Mesothelial cell of epicardium (in vitro differentiated cells): ENCODE measurements around the gene KLHL2. TPM values are rescaled to one million over a fixed set of nuclear protein-coding genes. Genes with fewer than 3 reads are reported as not detected.
"Not testable (repeated sequence)": the region's sequence is repeated elsewhere in the genome, so short reads cannot be mapped to it uniquely, and the experiment has no call there.

Experiments
- DNase-seq, 2 experiments: peaks; one replicate each; pipeline ENCODE4 v3.0.0; 2021; ENCODE audit warnings: low spot score in 2 of 2; ENCODE audit not compliant: unreplicated experiment in 2 of 2
- H3K27ac Mint-ChIP-seq: 2 replicates; pipeline ENCODE4 v1.8.0; 2021; ENCODE audit warnings: mixed read lengths
- H3K27me3 Mint-ChIP-seq: 2 replicates; pipeline ENCODE4 v1.8.0; 2021; ENCODE audit warnings: low read depth, mixed read lengths
- H3K36me3 Mint-ChIP-seq: 2 replicates; pipeline ENCODE4 v1.8.0; 2021; ENCODE audit warnings: mixed read lengths
- H3K4me1 Mint-ChIP-seq: 2 replicates; pipeline ENCODE4 v1.8.0; 2021; ENCODE audit warnings: mixed read lengths
- H3K4me3 Mint-ChIP-seq: 2 replicates; pipeline ENCODE4 v1.8.0; 2021; ENCODE audit warnings: mild to moderate bottlenecking, moderate library complexity, mixed read lengths
- H3K9me3 Mint-ChIP-seq: 2 replicates; pipeline ENCODE4 v1.8.0; 2021; ENCODE audit warnings: mixed read lengths
- total RNA-seq: library from RNA; stranded (reverse); gene quantifications from 3 replicates; pipeline ENCODE4 v1.2.1, GENCODE V29; 2021
- TF ChIP-seq, protein P1 (sequence below): fragments of 200-600 bp; sonication (generic); IDR thresholded peaks from one replicate; pipeline ENCODE4 v1.5.0; 2021; ENCODE audit warnings: antibody characterized with exemption; ENCODE audit not compliant: unreplicated experiment

Gene KLHL2, protein sequence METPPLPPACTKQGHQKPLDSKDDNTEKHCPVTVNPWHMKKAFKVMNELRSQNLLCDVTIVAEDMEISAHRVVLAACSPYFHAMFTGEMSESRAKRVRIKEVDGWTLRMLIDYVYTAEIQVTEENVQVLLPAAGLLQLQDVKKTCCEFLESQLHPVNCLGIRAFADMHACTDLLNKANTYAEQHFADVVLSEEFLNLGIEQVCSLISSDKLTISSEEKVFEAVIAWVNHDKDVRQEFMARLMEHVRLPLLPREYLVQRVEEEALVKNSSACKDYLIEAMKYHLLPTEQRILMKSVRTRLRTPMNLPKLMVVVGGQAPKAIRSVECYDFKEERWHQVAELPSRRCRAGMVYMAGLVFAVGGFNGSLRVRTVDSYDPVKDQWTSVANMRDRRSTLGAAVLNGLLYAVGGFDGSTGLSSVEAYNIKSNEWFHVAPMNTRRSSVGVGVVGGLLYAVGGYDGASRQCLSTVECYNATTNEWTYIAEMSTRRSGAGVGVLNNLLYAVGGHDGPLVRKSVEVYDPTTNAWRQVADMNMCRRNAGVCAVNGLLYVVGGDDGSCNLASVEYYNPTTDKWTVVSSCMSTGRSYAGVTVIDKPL
- total RNA-seq: 9.9 to 12.6 TPM (median 11.8 TPM) in 3 replicates

DNA sequence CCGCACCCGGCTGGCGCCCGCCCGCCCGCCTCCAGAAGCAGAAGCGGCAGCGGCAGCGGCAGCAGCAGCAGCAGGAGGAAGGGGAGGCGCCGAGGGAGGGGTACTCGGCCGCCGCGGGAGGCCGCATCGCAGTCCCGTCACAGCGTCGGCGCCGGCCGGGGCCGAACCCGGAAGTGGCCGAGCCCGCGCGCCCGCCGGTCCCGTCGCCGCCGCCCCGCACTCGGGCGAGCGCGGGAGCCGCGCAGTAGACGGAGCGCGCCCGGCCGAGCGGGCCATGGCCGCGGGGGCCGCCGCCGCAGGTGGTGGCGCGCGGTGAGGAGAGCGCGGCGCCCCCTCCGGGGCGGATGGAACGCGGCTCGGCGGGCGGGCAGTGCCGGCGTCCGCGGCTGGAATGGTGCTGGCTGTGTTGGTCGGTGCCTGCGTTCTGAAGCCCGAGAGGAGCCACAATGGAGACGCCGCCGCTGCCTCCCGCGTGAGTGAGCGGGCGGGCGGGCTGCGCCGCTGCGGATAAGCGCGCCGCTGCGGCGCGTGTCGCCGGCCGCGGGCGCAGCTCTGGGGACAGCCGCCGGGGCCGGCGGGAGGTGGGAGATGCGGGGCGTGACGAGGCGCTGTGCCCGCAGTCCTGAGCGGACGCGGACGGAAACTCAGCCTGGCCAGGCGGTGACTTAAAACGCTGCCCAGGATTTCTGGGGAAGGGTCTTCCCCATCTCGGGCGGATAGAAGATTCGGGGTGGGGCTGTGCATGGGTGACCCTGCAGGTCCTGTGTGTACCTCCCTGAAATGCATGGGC lies at the start of gene KLHL2:
Gene KLHL2 (plus strand): TSS at position 131 of the 790 bp plus-strand sequence. CDS start 316 bp downstream, at position 447.
- TF ChIP-seq, protein P1, sequence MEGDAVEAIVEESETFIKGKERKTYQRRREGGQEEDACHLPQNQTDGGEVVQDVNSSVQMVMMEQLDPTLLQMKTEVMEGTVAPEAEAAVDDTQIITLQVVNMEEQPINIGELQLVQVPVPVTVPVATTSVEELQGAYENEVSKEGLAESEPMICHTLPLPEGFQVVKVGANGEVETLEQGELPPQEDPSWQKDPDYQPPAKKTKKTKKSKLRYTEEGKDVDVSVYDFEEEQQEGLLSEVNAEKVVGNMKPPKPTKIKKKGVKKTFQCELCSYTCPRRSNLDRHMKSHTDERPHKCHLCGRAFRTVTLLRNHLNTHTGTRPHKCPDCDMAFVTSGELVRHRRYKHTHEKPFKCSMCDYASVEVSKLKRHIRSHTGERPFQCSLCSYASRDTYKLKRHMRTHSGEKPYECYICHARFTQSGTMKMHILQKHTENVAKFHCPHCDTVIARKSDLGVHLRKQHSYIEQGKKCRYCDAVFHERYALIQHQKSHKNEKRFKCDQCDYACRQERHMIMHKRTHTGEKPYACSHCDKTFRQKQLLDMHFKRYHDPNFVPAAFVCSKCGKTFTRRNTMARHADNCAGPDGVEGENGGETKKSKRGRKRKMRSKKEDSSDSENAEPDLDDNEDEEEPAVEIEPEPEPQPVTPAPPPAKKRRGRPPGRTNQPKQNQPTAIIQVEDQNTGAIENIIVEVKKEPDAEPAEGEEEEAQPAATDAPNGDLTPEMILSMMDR: no peak
- no peaks in the 10 kb centered on the region for H3K9me3 Mint-ChIP-seq
- peak within 1 kb of the TSS; percentile 31 for H3K27ac Mint-ChIP-seq
- H3K36me3 Mint-ChIP-seq: no peaks in the 10 kb centered on the region
- DNase-seq: peak; percentile 51 to 77
- H3K27me3 Mint-ChIP-seq: peaks cover 25% of the 10 kb centered on the region
- H3K4me3 Mint-ChIP-seq: peak within 1 kb of the TSS; percentile 81
- peaks cover 20% of the 10 kb centered on the region for H3K4me1 Mint-ChIP-seq

DNA sequence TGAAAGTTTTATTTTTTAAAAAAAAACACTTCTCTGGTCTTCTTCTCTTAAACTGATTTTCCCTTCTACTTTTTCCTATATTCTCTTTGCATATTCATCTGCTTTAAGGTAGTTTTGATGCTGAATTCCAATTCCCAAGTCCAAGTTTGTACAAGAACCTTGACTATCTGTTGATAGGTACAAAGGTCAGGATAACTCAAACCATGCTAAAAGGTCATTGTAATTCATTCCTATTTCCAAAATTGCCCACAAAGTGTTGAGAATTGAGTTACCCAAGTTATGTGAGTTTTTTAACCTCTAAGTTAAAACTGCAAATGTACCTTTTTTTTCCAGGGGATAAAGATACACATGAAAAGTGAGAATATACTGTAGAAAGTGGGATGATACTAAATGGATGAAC lies 48.6 kb upstream of the KLHL2 start:
- Mint-ChIP-seq H3K27ac (no peak overlapping the region), H3K4me3 (no peak overlapping the region), H3K9me3 (peaks cover 13% of the 10 kb centered on the region), H3K4me1 (peaks cover 6% of the 10 kb centered on the region), H3K27me3 (no peaks in the 10 kb centered on the region), H3K36me3 (no peaks in the 10 kb centered on the region)
- TF ChIP-seq, protein P1: no peak
- DNase-seq: no peak

DNA sequence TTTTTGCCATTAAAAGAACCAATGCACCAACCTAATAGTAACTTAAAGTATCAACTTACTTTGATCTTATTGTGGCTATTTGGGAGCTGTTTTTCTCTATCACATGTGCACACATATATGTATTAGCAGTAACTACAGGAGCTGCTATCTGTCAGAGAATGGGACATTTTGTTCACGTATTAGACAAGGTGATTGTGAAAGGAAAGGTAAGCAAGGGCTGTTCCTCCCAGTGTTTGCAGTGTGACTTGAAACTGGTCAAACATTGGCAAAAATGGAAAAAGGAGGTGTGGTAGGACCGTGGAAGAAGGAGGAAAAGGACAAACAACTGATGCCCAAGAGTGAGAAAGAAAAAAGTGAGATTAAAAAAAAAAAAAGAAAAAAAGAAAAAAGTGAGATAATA lies 43.1 kb upstream of the KLHL2 start:
- no peak for DNase-seq
- Mint-ChIP-seq H3K27ac (no peak overlapping the region), H3K4me1 (no peaks in the 10 kb centered on the region), H3K27me3 (no peaks in the 10 kb centered on the region), H3K9me3 (peaks cover 10% of the 10 kb centered on the region), H3K36me3 (no peaks in the 10 kb centered on the region), H3K4me3 (no peak overlapping the region)
- TF ChIP-seq, protein P1: no peak

DNA sequence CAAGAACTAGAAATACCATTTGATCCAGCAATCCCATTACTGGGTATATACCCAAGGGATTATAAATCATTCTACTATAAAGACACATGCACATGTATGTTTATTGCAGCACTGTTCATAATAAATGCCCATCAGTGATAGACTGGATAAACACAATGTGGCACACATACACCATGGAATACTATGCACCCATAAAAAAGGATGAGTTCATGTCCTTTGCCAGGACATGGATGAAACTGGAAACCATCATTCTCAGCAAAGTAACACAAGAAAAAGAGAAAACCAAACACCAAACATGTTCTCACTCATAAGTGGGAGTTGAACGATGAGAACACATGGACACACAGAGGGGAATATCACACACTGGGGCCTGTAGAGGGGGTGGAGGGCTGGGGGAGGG lies 40.5 kb upstream of the KLHL2 start:
- H3K9me3 Mint-ChIP-seq: peaks cover 10% of the 10 kb centered on the region
- H3K36me3 Mint-ChIP-seq, H3K27ac Mint-ChIP-seq, H3K4me3 Mint-ChIP-seq, DNase-seq, H3K27me3 Mint-ChIP-seq, H3K4me1 Mint-ChIP-seq: not testable (repeated sequence)

DNA sequence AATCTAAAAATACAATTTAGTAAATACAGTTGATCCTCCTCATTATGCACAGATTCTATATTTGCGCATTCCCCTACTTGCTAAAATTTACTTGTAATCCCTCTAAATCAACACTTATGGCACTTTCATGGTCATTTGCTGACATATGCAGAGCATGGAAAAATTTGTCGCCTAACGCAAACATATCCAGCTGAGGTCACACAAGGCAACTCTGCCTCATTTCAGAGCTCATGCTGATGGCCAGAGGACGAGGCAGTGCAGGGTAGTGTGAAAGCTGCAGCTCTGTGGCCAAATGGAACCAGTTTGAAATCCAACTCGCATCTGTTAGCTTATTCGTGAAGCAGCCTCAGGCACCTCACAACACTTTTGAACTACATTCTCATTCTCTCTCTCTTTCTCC lies 39.7 kb upstream of the KLHL2 start:
- Mint-ChIP-seq H3K9me3 (peaks cover 10% of the 10 kb centered on the region), H3K27me3 (no peaks in the 10 kb centered on the region), H3K4me1 (no peaks in the 10 kb centered on the region), H3K4me3 (no peak overlapping the region), H3K27ac (no peak overlapping the region), H3K36me3 (no peaks in the 10 kb centered on the region)
- TF ChIP-seq, protein P1: no peak
- no peak for DNase-seq
